ENCODE results near the gene FGD2. TPM values are rescaled to one million over a fixed set of nuclear protein-coding genes. Genes with fewer than 3 reads are reported as not detected.

The FGD2 gene
- total and polyA plus RNA-seq, 2 experiments from 2014 or later: 0.13 to 0.14 TPM

GRCh38 chr6:37061157-37061804, 55.8 kb downstream of the FGD2 start (continued):
- TF ChIP-seq ZNF462 (CRISPR knock-in tag; IDR thresholded peaks at IDR 0.05): no peak

- no peak overlapping the region for H2AFZ ChIP-seq
These were observed 57.0 kb downstream of the FGD2 start for GRCh38 chr6:37062424-37062823.

More at GRCh38 chr6:37062424-37062823, 57.0 kb downstream of the FGD2 start:
- H3K4me2 ChIP-seq: no peak overlapping the region
- H3K4me3 ChIP-seq: no peak overlapping the region
- peaks cover 18% of the 10 kb centered on the region; the same call in 1 of the 2 replicates for H3F3A ChIP-seq (replicated peaks; ENCODE audit: low read depth)
- peaks cover 8% of the 10 kb centered on the region for H3K4me1 ChIP-seq (ENCODE audit: insufficient read depth)
- DNase-seq (ENCODE audit: low spot score) (no peak), ATAC-seq (no peak)
- no peaks in the 10 kb centered on the region for H3K36me3 ChIP-seq (ENCODE audit: insufficient read depth)
- no peak overlapping the region for H3K4me3 Mint-ChIP-seq
- H4K20me1 ChIP-seq (replicated peaks; ENCODE audit: insufficient read depth): no peaks in the 10 kb centered on the region
- peaks cover 25% of the 10 kb centered on the region for H3K4me1 Mint-ChIP-seq
- H3K9me3 Mint-ChIP-seq: no peaks in the 10 kb centered on the region
- H3K27ac ChIP-seq (ENCODE audit: low read depth): no peak overlapping the region
- H3K27ac Mint-ChIP-seq: no peak overlapping the region
- H3K27me3 Mint-ChIP-seq (ENCODE audit: insufficient read depth, low read depth, poor library complexity): peaks cover 18% of the 10 kb centered on the region
- no peaks in the 10 kb centered on the region for H3K36me3 Mint-ChIP-seq (ENCODE audit: low read depth)
- no peaks in the 10 kb centered on the region for H3K9me2 ChIP-seq (ENCODE audit: insufficient read depth)
- H3K79me2 ChIP-seq (replicated peaks; ENCODE audit: insufficient read depth): no peaks in the 10 kb centered on the region
- TF ChIP-seq ETS1 (IDR thresholded peaks at IDR 0.05): no peak
- no peak for TF ChIP-seq REST (IDR thresholded peaks at IDR 0.05; ENCODE audit: unreplicated experiment)
- TF ChIP-seq CTCF (conservative IDR thresholded peaks at IDR 0.05; ENCODE audit: low read depth in 2 of 2): no peak
- no peaks in the 10 kb centered on the region for H3K27me3 ChIP-seq (ENCODE audit: insufficient read depth)
